IPS-11a (cell line): ENCODE data around the gene CS.
A peak's percentile ranks its signal among the peaks of the same experiment; 100 is the strongest.
"Not testable (repeated sequence)": the region's sequence is repeated elsewhere in the genome, so short reads cannot be mapped to it uniquely, and the experiment has no call there.

Source experiments
- H3K4me3 ChIP-seq: one replicate; pipeline ENCODE4 v1.5.1; 2013; ENCODE audit warnings: low read depth, low read length, control low read depth

The CS gene

GRCh38 chr12:56321610-56322009, 21.5 kb upstream of the CS start:
- not testable (repeated sequence) for H3K4me3 ChIP-seq

- no peak overlapping the region for H3K4me3 ChIP-seq
Observed at GRCh38 chr12:56321027-56321426, 20.9 kb upstream of the CS start.

GRCh38 chr12:56317675-56318074, 17.5 kb upstream of the CS start:
- no peak overlapping the region for H3K4me3 ChIP-seq

GRCh38 chr12:56315622-56316473, 15.7 kb upstream of the CS start, which contains the start of gene CNPY2:
Gene CNPY2, minus strand, starts transcription at chr12:56315988. Its CDS starts 771 bp downstream, at chr12:56315217.
- peak within 1 kb of the TSS; percentile 100 for H3K4me3 ChIP-seq

GRCh38 chr12:56315249-56315621, 15.1 kb upstream of the CS start:
- H3K4me3 ChIP-seq = peak overlapping the region; percentile 100

GRCh38 chr12:56311003-56311402, 10.9 kb upstream of the CS start:
- no peak overlapping the region for H3K4me3 ChIP-seq

- H3K4me3 ChIP-seq = no peak overlapping the region
Observed at GRCh38 chr12:56308714-56309113, 8.6 kb upstream of the CS start.

GRCh38 chr12:56307221-56307965, 7.3 kb upstream of the CS start:
- H3K4me3 ChIP-seq = no peak overlapping the region

- no peak overlapping the region for H3K4me3 ChIP-seq
Observed at GRCh38 chr12:56304872-56305590, 4.9 kb upstream of the CS start.

GRCh38 chr12:56304276-56304675, 4.1 kb upstream of the CS start:
- H3K4me3 ChIP-seq = no peak overlapping the region

- peak overlapping the region; percentile 29 for H3K4me3 ChIP-seq
Observed at GRCh38 chr12:56300644-56301464, 724 bp upstream of the CS start.

- H3K4me3 ChIP-seq = peak overlapping the region; percentile 62
Observed at GRCh38 chr12:56299308-56299852, 750 bp downstream of the CS start.

GRCh38 chr12:56298828-56299227, 1.3 kb downstream of the CS start:
- no peak overlapping the region for H3K4me3 ChIP-seq

- no peak overlapping the region for H3K4me3 ChIP-seq
Observed at GRCh38 chr12:56297400-56297799, 2.7 kb downstream of the CS start.

- H3K4me3 ChIP-seq = no peak overlapping the region
Observed at GRCh38 chr12:56296295-56296694, 3.8 kb downstream of the CS start.

GRCh38 chr12:56293795-56294194, 6.3 kb downstream of the CS start:
- H3K4me3 ChIP-seq = no peak overlapping the region

- no peak overlapping the region for H3K4me3 ChIP-seq
Observed at GRCh38 chr12:56288705-56289387, 11.3 kb downstream of the CS start.

- no peak overlapping the region for H3K4me3 ChIP-seq
Observed at GRCh38 chr12:56286044-56286830, 13.9 kb downstream of the CS start.

- not testable (repeated sequence) for H3K4me3 ChIP-seq
Observed at GRCh38 chr12:56284263-56284662, 15.9 kb downstream of the CS start.
